ENCODE results near the gene KIF26A.

KIF26A gene

DNA sequence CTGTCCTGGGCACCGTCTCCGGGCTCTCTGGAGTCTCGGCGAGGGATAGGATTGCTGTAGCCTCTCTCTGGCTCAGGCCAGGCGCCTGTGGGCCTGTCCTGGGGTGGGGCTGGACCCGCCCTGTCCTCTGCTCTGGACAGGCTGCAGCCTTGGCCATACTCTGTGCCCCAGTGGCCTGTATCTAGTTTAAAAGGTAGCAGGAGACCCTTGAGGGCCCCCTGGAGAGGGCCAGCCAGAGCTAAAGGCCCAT is 1.8 kb downstream of the KIF26A start:
- Mint-ChIP-seq H3K27ac (no peak overlapping the region), H3K4me3 (no peak overlapping the region), H3K4me1 (ENCODE audit: low read depth) (peaks cover 5% of the 10 kb centered on the region), H3K36me3 (ENCODE audit: low read depth) (no peaks in the 10 kb centered on the region), H3K27me3 (peaks cover 15% of the 10 kb centered on the region), H3K9me3 (no peaks in the 10 kb centered on the region)

DNA sequence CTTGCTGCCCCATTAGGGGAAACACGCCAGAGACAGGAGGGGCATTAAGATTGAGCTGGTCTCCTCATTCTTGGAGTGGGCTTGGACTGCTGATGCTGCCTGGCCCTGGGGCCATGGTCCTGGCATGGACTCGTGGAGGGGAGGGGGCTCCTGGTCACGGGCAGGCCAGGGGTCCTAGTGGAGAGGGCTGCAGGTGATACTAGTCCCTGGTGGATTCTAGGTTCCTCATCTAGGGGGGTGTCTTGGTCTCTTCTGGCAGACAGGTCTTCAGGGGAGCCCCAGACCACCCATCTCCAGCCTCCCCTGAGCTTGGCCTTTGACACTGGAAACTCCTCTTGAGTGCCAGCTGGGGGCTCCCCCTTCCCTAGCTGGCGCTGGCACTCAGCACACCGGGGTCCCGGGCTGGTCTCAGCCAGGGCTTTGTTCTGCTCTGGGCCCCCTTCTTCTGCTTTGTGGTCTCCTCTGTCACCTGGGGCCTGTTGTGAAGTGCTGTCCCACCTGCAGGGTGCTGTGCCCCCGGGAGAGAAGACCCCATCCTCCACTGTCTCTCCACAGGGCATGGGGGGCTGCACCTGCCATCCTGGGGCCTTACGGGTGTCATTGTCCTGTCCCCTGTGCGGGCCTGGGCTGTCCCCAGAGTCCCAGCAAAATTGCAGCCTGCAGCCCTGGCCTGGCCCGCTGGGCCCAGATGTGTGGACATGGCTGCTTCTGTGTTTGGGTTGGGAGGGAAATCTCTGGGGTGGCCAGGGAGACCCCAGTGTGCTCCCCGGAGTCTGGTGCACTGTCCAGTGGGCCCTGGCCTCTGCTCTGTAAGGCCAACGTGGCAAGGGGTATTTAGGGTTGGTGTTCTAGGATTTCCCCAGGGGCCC is 2.3 kb downstream of the KIF26A start:
- Mint-ChIP-seq H3K27me3 (peaks cover 10% of the 10 kb centered on the region), H3K36me3 (ENCODE audit: low read depth) (no peaks in the 10 kb centered on the region), H3K27ac (no peak overlapping the region), H3K9me3 (no peaks in the 10 kb centered on the region), H3K4me3 (no peak overlapping the region), H3K4me1 (ENCODE audit: low read depth) (peaks cover 5% of the 10 kb centered on the region)

DNA sequence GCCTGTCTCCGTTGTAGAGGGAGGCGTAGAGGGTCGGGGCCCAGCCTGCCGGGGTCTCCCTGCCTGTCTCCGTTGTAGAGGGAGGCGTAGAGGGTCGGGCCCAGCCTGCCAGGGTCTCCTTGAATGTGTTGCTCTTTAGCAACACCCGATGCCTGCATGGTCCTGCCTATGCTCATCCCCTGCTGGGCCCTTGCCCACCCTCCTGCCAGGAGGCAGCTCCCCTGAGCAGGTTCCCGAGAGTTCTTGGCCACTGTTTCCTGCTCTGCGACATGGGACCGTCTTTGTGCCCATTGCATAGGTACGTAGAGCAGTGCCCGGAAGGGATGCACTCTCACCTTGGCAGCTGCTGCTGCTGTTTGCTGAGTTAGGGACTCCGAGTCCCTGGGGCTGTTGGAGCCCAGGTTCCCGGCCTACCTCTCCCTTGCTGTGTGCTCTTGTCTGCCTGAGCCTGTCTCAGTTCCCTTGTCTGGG is 3.3 kb downstream of the KIF26A start:
- Mint-ChIP-seq H3K36me3 (ENCODE audit: low read depth) (no peaks in the 10 kb centered on the region), H3K9me3 (no peaks in the 10 kb centered on the region), H3K27ac (no peak overlapping the region), H3K27me3 (peaks cover 8% of the 10 kb centered on the region), H3K4me1 (ENCODE audit: low read depth) (peaks cover 5% of the 10 kb centered on the region), H3K4me3 (no peak overlapping the region)

DNA sequence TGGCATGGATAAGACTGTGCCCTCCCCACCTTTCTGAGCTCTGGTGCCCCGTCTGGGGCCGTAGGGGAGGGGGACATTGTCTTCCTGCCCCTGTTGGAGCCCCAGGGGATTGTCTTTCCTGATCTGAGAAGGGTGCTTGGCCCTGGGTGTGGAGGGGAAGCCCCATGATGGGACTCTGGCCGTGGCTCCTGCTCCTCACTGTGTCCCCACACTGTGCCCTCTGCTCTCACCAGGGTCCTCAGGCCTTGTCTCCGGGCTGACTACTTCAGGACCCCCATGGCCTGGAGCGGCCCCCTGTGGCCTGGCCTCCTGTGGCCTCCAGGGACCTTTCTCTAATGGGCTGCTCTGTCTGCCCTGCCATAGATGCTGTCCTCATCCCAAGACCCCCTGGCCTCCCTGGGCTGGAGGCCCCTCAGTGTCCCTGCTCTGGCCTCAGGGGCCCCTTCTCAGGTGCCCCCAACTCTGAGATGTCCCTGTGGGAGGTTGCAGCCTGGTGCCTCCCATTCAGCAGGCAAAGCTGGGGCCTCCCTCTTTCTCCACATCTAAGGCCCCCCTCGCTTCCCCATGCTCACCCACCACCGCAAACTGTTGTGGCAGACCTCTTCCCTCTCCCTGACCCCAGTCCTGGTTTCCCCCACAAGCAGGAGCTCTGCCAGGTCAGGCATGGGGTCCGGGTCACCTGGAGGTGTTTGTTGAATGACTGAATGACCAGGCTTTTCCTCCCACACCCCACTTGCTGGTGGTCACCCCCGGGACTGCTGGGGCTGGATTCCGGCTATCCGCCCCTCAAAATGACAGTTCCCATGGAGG is 4.0 kb downstream of the KIF26A start:
- H3K27me3 Mint-ChIP-seq, result peaks cover 3% of the 10 kb centered on the region
- no peaks in the 10 kb centered on the region for H3K36me3 Mint-ChIP-seq (ENCODE audit: low read depth)
- H3K9me3 Mint-ChIP-seq, result no peaks in the 10 kb centered on the region
- no peaks in the 10 kb centered on the region for H3K4me1 Mint-ChIP-seq (ENCODE audit: low read depth)
- no peak overlapping the region for H3K27ac Mint-ChIP-seq
- no peak overlapping the region for H3K4me3 Mint-ChIP-seq

DNA sequence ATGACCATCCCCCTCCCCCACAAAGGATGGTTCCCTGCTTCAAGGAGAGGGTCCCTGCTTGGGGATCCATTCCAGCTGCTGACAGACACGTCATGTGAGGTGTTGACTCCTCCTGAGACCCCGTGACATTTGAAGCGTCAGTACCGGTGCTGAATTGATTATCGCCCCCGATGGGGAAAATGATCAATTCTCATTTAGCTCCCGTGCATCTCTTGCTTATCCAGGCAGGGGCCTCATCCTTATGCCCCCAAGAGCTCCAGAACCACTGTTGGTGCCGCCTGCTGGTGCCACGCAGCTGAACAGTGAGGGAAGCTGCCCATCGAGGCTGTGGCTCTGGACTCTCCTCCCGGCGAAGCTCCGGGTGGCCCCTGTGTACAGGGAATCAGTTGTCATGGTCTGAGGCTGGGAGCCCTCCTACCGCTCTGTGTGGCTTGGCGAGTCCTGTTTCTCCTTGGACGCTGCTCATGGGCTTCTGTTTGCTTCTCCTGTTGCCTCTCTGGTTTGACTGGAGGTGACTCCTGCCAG is 4.6 kb downstream of the KIF26A start:
- no peaks in the 10 kb centered on the region for H3K4me1 Mint-ChIP-seq (ENCODE audit: low read depth)
- H3K27me3 Mint-ChIP-seq, result peaks cover 3% of the 10 kb centered on the region
- no peak overlapping the region for H3K4me3 Mint-ChIP-seq
- H3K36me3 Mint-ChIP-seq (ENCODE audit: low read depth), result no peaks in the 10 kb centered on the region
- H3K9me3 Mint-ChIP-seq, result no peaks in the 10 kb centered on the region
- no peak overlapping the region for H3K27ac Mint-ChIP-seq

DNA sequence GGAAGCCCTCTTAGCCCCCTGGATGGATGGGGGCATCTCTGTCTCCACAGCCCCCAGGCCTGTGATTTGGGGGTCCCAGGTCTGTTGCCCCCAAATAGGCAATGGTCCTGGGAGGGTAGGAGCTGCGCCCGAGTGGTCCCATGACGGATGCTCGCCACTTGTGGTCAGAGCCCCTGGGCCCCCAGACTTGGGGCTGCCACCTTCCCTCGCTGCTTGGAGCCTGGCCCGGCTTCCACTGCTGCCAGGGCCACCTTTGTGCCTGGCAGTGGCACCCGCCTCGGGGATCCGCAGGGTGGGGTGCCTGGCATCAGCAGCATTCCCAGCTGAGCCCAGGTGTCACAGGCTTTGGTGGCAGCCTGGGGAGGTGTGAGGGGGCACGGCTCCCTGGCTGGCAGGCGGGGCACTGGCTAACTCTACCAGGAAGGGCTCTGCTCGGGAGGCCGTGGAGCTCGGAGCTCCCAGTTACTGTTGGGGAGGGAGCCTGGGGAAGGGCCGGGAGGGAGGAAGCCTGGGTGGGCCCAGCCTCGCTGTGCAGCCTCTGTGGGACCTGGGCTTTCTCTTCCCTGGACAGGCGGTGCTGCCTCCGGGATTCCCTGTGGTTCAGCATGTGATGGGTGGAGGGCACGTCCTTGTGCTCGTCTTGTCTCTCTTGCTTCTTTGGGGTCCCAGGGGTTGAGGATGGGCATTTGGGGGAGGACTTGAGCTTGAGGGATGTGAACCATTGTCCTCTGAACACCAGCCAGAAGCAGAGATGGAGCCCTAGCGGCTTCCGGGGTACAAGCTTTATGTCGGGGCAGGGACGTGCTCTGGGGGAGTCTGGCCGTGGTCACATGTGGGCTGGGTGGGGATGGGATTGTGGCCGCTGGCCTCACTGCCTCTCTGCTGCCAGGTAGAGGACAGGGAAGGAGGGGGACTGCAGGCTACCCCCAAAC is 5.4 kb downstream of the KIF26A start:
- H3K27ac Mint-ChIP-seq, result no peak overlapping the region
- H3K4me1 Mint-ChIP-seq (ENCODE audit: low read depth), result no peaks in the 10 kb centered on the region
- no peaks in the 10 kb centered on the region for H3K9me3 Mint-ChIP-seq
- H3K4me3 Mint-ChIP-seq, result no peak overlapping the region
- peaks cover 3% of the 10 kb centered on the region for H3K27me3 Mint-ChIP-seq
- H3K36me3 Mint-ChIP-seq (ENCODE audit: low read depth), result no peaks in the 10 kb centered on the region

DNA sequence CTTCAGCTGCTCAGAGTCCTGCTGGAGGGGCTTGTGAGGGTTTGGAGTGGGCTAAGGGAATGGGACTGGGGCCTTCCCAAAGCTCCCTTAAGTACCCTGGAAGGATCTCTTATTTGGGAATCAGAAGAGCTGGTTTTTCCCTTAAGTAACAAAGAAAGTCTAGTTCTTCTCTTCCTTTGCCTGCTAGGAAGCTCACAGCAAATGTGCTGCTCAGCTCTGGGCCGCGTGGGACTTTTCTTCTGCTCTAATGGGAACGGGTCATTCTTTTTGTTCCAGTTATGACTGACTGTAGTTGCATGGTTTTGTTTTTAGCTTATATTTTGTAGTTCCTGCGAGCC is 6.0 kb downstream of the KIF26A start:
- Mint-ChIP-seq H3K9me3 (no peaks in the 10 kb centered on the region), H3K36me3 (ENCODE audit: low read depth) (no peaks in the 10 kb centered on the region), H3K27me3 (peaks cover under 1% of the 10 kb centered on the region), H3K4me3 (no peak overlapping the region), H3K4me1 (ENCODE audit: low read depth) (no peaks in the 10 kb centered on the region), H3K27ac (no peak overlapping the region)

DNA sequence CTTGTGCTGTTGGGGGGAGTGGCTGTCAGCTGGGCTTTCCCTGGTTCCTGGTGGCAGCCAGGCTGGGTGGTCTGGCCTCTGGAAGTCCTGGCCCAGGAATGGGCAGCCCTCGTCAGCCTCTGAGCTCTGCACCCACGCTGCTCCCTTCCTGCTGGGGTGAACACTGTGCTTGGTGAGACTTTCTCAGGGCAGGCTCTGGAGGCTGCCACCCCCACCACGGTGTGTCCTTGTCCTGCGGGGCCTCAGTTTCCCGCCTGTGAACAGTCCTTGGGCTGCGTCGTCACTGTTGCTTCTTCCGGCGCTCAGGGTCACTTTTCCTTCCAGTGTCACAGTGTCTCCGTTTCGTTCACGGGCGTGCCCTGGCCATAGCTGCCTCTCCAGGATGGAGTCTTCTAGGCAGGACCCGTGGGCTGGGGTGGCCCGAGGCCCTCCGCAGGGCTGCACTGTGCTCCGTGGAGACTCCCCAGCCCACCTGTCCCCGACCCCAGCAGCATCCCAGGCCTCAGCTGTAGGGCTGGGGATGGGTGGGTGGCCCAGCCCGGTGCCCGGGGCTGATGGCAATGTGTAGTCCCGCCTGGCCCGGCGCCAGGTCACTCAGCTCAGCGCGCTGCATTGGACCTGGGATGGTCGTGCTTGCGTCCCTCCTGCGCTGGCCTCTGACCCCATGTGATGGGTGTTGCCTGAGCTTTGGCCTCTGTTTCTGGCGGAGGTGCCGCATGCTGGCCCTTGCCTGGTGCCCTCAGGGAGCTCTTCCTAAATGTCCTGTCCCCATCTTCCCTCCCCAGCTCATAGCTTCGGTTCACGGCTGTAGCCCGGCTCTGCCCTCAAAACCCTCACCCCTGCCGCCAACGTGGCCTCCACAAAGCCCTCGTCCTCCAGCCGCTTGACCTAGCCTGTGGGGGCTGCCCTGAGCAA is 6.8 kb downstream of the KIF26A start:
- Mint-ChIP-seq H3K27me3 (no peaks in the 10 kb centered on the region), H3K27ac (no peak overlapping the region)

DNA sequence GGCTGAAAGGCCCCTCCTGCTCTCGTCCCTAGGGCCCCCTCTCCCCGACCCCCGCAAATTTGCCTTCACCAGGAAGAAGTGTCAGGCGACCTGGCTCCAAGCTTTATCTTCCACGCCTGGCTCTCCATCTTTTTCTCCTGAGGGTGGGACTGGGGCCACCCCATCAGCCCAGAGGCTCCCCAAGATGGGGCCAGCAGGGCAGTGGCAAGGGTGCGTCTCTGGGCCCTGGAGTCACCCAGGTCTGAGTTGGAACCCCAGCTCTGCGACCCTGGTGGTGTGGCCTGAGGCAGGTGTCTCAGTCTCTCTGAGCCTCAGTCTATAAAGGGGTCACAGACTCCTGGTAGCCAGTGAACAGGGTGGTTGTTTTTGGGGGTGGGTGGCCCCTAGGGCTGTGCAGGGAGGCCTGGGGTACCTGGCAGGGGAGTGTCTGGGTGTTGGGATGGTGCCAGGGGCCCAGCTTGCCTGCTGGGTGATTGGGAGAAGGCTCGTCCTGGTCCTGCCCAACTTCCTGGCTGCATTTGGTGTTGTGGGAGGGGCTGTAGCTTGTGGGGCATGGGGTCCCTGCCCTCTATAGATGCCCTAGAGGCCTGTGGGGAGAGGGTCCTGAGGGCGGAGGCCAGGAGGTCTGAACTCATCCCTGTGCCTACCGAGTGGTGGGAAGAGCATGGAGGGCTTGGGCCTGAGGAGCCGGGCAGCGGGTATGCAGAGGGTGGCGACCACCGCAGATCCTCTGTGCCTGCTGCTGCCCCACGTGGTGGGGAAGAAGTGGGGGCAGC is 7.6 kb downstream of the KIF26A start:
- no peak overlapping the region for H3K27ac Mint-ChIP-seq
- no peaks in the 10 kb centered on the region for H3K27me3 Mint-ChIP-seq
- H3K4me3 Mint-ChIP-seq, result no peak overlapping the region

More for the DNA sequence above, 6.8 kb downstream of the KIF26A start:
- H3K9me3 Mint-ChIP-seq, result no peaks in the 10 kb centered on the region
- H3K36me3 Mint-ChIP-seq (ENCODE audit: low read depth), result no peaks in the 10 kb centered on the region
- H3K4me1 Mint-ChIP-seq (ENCODE audit: low read depth), result no peaks in the 10 kb centered on the region
- H3K4me3 Mint-ChIP-seq, result no peak overlapping the region

DNA sequence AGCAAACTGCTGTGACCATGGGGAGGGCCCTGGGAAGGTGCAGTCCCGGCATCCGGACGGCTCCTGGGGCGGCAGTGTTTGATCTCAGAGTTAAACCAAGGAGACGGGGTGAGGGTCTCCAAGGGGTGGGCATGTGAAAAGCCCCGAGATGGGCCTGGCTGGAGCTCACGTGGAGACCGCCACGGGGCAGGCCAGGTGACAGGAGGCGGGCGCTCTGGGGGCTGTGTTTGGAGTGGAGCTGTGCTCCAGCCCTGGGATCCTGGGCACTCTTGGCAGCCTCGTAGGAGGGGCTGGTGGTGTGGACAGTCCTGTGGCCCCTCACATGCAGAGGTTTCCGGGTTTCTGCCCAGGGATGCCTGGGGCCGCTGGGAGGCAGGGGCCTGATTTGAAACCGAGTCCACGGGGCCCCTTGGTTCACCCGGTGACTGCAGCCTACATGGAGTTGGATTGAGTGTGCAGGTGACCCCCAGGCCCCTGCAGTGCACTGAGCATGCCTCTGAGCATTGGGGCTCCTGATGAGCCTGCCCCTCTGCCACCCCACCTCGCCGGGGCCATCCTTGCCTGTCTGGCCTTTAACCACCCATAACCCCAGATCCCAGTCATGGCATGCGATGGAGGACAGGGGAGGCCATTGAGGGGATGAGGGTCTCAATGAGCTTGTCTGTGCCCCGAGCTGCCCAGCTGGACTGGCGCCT is 8.4 kb downstream of the KIF26A start:
- no peaks in the 10 kb centered on the region for H3K36me3 Mint-ChIP-seq (ENCODE audit: low read depth)
- H3K4me1 Mint-ChIP-seq (ENCODE audit: low read depth), result no peaks in the 10 kb centered on the region
- no peak overlapping the region for H3K4me3 Mint-ChIP-seq
- no peaks in the 10 kb centered on the region for H3K27me3 Mint-ChIP-seq
- no peaks in the 10 kb centered on the region for H3K9me3 Mint-ChIP-seq
- H3K27ac Mint-ChIP-seq, result no peak overlapping the region

More for the DNA sequence above, 7.6 kb downstream of the KIF26A start:
- no peaks in the 10 kb centered on the region for H3K9me3 Mint-ChIP-seq
- H3K36me3 Mint-ChIP-seq (ENCODE audit: low read depth), result no peaks in the 10 kb centered on the region
- H3K4me1 Mint-ChIP-seq (ENCODE audit: low read depth), result no peaks in the 10 kb centered on the region

DNA sequence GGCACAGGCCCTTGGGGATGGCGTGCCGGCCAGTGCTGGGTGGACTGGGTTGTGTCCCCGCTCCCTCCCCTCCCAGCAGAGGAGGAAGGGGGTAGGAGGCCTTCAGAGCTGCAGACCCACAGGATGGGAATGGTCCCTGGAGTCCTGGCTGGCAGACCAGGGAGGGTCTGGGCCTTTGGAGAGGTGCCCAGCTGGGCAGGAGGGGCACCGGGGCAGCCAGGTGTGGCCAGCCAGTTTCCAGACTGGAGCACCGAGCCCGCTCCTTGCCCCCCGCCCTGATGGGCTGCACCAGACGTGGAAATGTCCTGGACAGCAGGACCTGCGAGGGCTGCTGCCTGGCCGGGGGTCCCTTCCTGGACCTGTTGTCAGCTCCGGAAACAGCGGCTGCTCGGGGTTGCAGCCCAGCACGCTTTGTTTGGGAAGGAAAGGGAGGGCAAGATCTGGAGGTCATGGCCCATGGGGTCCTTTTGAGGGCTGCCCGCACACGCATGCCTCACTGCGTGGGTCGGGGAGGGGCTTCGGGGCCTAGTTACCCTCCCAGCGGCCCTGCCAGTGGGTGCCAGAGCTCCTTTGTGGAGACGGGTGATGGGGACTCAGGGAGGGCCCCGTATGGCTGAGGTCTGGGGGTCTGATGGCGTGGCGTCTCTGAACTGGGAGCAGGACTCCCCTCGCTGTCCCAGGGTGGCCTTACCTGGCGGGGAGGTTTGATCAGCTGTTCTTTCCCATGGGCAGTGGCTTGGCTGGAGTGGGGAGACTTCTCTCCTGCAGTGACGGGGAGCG is 9.1 kb downstream of the KIF26A start:
- no peaks in the 10 kb centered on the region for H3K9me3 Mint-ChIP-seq
- no peak overlapping the region for H3K4me3 Mint-ChIP-seq
- no peak overlapping the region for H3K27ac Mint-ChIP-seq
- H3K4me1 Mint-ChIP-seq (ENCODE audit: low read depth), result no peaks in the 10 kb centered on the region
- no peaks in the 10 kb centered on the region for H3K36me3 Mint-ChIP-seq (ENCODE audit: low read depth)
- H3K27me3 Mint-ChIP-seq, result no peaks in the 10 kb centered on the region

DNA sequence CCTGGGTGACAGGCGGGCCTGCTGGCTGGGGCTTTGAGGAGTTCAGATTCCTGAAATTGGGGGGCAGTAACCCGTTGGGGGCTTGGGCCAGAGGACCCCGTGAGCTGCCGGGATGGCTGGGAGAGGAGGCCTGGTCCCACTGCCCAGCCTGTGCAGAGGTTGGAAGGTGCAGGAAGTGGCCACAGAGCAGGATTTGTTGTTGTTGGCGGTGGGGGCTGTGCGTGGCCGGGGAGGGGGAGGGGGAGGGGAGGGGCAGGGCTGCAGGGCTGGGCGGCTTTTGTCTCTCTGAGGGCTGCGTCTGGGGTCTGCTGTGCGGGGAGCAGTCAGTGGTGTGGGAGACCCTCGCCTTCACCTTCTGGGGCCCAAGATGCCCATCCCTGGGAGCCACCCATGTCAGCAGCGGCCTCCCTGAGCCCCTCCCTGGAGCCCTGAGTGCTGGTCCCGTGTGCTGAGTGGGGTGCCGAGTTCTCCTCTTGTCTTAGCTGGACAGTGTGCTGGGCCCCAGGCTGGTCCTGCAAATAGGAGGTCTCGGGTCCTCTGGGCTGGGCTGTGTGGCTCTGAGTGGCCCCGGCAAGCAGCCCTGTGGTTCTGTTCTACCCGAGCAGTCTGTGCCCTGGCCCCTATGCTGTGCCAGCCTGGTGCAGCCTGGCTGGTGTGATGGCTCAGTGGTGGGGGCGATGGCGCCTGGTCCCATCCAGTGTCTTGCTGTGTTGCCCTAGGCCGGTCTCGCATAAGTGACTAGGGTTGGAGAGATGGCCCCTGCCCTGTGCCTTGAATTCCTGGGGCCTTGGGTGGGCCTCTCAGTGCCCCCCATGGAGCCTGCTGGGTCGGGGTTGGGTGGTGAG is 10.3 kb downstream of the KIF26A start:
- H3K9me3 Mint-ChIP-seq, result no peaks in the 10 kb centered on the region

More for the DNA sequence above, 10.3 kb downstream of the KIF26A start:
- no peaks in the 10 kb centered on the region for H3K27me3 Mint-ChIP-seq
- H3K27ac Mint-ChIP-seq, result no peak overlapping the region
- no peak overlapping the region for H3K4me3 Mint-ChIP-seq
- no peaks in the 10 kb centered on the region for H3K36me3 Mint-ChIP-seq (ENCODE audit: low read depth)
- no peaks in the 10 kb centered on the region for H3K4me1 Mint-ChIP-seq (ENCODE audit: low read depth)

All from stimulated activated naive CD8-positive, alpha-beta T cell treated with anti-CD3 and anti-CD28 coated beads, Interleukin-15, Interleukin-2, amounts not matched to agents 100 ng/mL and 50 ng/mL, for 24 hours (primary cell).